ENCODE data around the gene INPP5J.
"Not testable (repeated sequence)": the region's sequence is repeated elsewhere in the genome, so short reads cannot be mapped to it uniquely, and the experiment has no call there.

DNA sequence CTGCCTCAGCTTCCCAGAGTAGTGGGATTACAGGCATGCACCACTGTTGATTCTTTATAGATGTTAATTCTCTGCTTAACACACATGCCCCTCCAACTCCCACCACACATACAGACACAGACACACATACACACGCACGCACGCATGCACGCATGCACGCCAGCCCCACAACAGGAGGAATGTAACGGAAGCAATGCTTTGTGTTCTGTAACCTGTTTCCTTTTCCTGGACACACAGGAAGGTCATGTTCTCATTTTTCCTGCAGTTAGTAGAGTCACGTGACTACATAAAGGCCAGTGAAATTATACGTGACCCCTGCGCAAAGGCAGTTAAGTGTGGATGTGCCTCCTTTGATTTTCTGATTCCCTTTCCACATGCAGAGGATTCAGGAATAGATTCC, 49.6 kb upstream of the INPP5J start:
- TF ChIP-seq, protein P1, sequence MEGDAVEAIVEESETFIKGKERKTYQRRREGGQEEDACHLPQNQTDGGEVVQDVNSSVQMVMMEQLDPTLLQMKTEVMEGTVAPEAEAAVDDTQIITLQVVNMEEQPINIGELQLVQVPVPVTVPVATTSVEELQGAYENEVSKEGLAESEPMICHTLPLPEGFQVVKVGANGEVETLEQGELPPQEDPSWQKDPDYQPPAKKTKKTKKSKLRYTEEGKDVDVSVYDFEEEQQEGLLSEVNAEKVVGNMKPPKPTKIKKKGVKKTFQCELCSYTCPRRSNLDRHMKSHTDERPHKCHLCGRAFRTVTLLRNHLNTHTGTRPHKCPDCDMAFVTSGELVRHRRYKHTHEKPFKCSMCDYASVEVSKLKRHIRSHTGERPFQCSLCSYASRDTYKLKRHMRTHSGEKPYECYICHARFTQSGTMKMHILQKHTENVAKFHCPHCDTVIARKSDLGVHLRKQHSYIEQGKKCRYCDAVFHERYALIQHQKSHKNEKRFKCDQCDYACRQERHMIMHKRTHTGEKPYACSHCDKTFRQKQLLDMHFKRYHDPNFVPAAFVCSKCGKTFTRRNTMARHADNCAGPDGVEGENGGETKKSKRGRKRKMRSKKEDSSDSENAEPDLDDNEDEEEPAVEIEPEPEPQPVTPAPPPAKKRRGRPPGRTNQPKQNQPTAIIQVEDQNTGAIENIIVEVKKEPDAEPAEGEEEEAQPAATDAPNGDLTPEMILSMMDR (IDR thresholded peaks at IDR 0.05), result not testable (repeated sequence)
- TF ChIP-seq KAT7 (CRISPR knock-in tag; IDR thresholded peaks at IDR 0.05; ENCODE audit: borderline replicate concordance); TEAD4 (CRISPR knock-in tag; IDR thresholded peaks at IDR 0.05); NR2C2 (CRISPR knock-in tag; IDR thresholded peaks at IDR 0.05); RELA (CRISPR knock-in tag; IDR thresholded peaks at IDR 0.05; ENCODE audit: borderline replicate concordance); JUN (CRISPR knock-in tag; IDR thresholded peaks at IDR 0.05); NR1H2 (CRISPR knock-in tag; IDR thresholded peaks at IDR 0.05); HMGXB4 (CRISPR knock-in tag; IDR thresholded peaks at IDR 0.05); ESRRA (CRISPR knock-in tag; IDR thresholded peaks at IDR 0.05; ENCODE audit: borderline replicate concordance); ZNF423 (CRISPR knock-in tag; IDR thresholded peaks at IDR 0.05): not testable (repeated sequence)

All from WTC11 (cell line).